GM18951 (cell line): ENCODE measurements around the gene CHST4.
"Not testable (repeated sequence)": the region's sequence is repeated elsewhere in the genome, so short reads cannot be mapped to it uniquely, and the experiment has no call there.

Experiments
- POLR2A ChIP-seq: IDR thresholded peaks from 4 replicates; pipeline ENCODE4 v1.6.1; 2011; ENCODE audit warnings: mild to moderate bottlenecking; ENCODE audit not compliant: insufficient read length, insufficient read depth; ENCODE audit errors: extremely low read depth
- in situ Hi-C: fragments of 300-500 bp; cut with MboI; formaldehyde crosslinking; loops from one replicate; pipeline ENCODE4 v1.12.0; 2022; ENCODE audit warnings: low sequenced_read_pairs, mixed read lengths, inconsistent platforms; ENCODE audit not compliant: unreplicated experiment

The CHST4 gene

GRCh38 chr16:71537643-71538042 is 11.4 kb downstream of the CHST4 start:
- in situ Hi-C loops = no loop called here

DNA sequence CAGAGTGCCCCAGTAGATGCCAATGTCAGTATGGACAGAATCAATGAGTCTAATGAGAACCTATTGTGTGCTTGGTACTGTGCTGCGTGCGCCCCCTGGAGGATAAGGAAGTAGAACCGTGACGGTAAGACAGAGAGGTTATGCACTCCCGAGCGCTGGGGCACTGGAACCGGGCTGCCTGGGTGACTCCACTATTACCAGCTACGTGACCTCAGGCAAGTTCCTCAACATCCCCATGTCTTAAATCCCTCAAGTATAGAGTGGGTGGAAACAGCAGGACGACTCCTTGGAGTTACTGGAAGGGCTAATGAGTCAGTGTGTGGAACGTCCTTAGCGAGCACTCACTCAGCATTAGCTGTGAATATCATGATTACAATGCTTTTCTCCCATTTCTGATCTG is 16.2 kb downstream of the CHST4 start:
- no peak for TF ChIP-seq POLR2A
- in situ Hi-C loops = no loop called here

More at GRCh38 chr16:71537643-71538042, 11.4 kb downstream of the CHST4 start:
- no peak for TF ChIP-seq POLR2A

- no peak for TF ChIP-seq POLR2A
Observed at GRCh38 chr16:71547168-71547567, 20.9 kb downstream of the CHST4 start.

DNA sequence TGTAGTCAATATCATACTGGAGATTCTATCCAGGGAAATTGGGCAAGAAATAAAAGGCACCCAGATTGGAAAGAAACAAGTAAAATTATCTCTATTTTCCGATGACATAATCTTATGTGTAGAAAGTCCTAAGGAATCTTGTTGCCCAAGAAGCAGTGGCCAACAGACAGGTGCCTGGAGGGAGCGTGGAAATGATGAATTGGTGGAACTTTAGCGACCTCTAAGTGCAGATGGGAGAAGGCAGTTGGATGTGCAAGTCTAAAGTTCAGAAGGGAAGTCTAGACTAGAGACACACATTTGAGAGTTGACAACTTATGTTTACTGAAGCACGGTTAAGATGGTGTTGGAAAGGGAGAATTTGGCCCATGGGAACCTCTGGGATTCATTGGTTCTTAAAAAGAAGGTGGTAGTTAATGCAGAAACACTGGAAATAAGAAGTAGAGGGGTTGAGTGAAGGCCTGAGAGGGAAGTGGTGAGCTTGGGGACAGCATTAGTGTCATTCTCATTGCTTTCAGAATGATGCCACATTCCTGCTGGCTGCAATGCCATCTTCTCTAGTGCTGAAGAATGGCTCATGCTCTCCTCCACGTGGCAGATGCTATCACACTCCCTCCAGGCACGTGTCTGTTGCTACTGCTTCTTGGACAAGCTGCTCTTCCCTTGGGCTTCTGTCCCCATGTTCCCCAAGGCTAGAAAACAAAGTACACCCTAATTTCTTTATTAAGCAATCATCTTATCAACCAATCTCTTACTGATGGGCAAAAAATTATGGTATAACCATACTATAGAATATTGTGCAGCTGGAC is 26.7 kb downstream of the CHST4 start:
- in situ Hi-C loops = no loop called here
- TF ChIP-seq POLR2A = no peak

More at GRCh38 chr16:71547168-71547567, 20.9 kb downstream of the CHST4 start:
- in situ Hi-C loops = no loop called here

- no peak for TF ChIP-seq POLR2A
Observed at GRCh38 chr16:71555230-71555891, 29.1 kb downstream of the CHST4 start.

DNA sequence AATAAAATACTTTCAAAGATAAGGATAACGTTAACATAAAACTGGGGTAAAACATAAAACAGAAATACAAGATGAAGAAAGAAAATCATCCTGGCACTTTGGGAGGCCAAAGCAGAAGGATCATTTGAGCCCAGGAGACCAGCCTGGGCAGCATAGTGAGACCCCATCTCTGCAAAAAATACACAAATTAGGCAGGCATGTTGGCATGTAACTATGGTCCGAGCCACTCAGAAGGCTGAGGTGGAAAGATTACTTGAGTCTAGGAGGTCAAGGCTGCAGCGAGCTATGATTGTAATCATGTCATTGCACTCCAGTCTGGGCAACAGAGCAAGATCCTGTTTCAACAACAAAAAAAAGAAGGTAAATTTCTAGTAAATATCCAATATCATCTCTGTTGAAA is 31.1 kb downstream of the CHST4 start:
- TF ChIP-seq POLR2A = no peak
- in situ Hi-C loops = no loop called here

More at GRCh38 chr16:71555230-71555891, 29.1 kb downstream of the CHST4 start:
- in situ Hi-C loops = no loop called here

DNA sequence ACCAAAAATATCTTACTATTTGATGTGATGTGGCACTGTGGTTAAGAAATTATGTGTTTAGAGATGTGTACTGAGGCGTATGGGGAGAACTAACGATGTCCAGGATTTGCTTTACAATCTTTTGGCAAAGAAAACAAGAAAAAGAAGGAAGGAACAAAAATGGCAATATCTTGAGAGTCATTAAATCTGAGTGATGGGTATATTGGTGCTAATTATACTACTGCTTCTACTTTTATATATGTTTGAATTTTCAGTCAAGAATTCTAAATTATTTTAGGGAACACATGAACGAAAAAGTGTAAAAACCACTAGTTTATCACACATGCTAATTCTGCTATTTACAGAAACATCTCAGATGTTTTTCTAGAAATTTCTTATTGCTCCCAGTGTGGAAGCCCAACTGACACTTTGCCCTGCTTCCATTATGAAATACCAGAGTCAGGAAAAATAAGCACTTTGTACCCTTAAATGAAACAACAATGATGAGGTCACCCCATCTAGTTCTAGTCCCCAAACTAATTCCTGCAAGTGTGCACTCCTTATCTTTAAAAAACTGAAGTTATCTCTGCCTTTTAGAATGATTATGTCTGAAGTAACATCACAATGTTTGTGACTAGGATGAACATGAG is 31.8 kb downstream of the CHST4 start:
- TF ChIP-seq POLR2A = no peak
- in situ Hi-C loops = no loop called here

- in situ Hi-C loops = no loop called here
- TF ChIP-seq POLR2A = no peak
Observed at GRCh38 chr16:71559855-71560254, 33.6 kb downstream of the CHST4 start.

DNA sequence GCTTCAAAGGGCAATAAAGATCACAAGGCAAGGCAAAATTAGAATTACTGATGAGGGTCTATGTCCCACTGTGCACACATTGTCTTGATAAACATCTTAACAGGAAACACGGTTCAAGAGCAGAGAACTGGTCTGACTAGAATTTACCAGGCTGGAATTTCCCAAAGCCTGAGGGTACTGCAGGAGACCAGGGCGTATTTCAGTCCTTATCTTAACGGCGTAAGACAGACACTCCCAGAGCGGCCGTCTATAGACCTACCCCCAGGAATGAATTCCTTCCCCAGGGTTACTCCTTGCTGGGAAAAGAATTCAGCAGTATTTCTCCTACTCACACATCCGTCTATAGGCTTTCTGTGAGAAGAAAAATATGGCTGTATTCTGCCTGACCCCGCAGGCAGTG is 35.7 kb downstream of the CHST4 start:
- in situ Hi-C loops = not testable (repeated sequence)

DNA sequence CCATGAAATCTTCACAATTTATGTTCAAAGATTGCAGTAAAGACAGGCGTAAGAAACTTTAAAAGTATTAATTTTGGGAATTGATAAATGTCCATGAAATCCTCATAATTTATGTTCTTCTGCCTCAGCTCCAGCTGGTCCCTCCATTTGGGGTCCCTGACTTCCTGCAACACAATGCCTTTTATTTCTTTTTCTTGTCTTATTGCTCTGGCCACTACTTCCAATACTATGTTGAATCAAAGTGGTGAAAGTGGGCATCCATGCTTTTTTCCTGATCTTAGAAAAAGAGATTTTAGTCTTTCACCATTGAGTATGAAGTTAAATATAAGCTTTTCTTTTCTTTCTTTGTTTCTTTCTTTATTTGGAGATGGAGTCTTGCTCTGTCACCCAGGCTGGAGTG is 36.3 kb downstream of the CHST4 start:
- no peak for TF ChIP-seq POLR2A
- in situ Hi-C loops = no loop called here

DNA sequence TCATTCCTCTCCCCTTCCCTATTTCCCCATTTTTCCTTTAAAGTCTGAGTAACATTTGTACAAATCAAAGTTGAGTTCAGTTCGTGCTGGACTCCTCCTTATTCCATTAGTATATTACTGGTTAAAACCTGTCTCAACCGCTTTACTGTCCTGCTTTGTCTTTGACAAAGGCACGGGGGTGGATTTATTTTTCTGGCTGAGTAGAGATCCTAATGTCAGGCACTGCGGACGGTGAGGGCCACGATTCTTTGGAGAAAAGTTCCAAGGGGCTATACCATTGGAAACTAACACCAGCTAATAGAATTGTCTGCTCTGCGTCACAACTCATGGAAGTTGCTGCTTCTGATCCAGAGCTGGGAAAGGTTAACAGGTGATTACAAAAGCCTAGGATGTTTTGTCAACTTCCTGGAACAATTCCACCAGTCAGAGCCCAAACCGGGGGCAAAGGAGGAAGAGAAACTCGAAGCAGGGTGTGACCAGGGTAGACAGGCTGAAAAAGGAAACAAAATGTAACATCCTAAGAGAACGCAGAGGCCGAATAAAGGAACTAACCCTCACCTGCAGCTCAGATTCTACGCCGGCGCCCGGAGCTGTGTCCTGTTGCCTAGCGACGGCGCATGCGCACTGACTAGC is 38.2 kb downstream of the CHST4 start:
- in situ Hi-C loops = no loop called here
- TF ChIP-seq POLR2A = no peak

DNA sequence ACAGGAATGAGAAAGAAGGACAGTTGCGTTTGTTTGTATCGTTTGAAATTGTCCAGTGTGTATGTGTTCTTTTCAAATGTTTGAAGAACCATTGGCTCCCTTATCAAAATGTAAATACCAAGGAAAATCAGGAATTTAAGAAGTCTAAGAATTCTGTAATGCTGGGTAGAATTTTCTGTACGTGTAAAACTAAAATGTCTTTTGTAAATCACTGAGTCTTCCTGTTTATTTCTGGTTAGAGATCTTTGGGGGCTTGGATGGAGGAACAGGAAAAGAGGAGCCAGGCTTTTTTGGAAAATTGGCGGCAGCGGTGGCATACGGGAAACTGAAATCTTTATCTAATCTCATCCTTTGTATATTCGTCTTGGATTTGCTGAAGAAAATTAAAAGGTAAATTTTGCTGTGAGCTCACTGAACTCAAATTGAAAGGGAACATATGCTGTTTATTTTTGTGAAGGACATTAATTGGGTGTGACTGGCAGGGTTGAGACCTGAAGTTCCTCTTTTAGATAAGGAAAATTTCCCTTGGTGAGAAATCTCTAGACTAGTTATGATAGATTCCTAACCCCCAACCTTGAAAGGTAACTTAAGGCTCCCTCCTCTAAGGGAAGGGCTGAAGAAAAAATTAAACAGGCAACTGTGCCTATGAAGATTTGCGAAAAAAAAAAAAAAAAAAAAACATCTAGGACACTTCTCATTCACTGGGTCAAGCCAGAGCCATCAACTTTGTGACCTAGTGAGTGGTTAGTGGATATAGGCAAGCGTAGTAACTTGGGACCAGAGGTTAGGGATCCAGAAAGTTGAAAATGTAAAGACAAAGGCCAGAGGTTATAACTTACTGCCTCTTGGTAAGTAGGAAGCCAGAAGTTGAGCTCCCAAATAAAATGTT is 39.8 kb downstream of the CHST4 start:
- TF ChIP-seq POLR2A = no peak
- in situ Hi-C loops = no loop called here
